Measurements from ENCODE around the gene CEACAM19. TPM values are rescaled to one million over a fixed set of nuclear protein-coding genes. Genes with fewer than 3 reads are reported as not detected.

The CEACAM19 gene
- total and polyA plus RNA-seq, 11 donors: 1.9 to 12.8 (median 5.1) TPM

GRCh38 chr19:44634785-44635184 lies 36.5 kb upstream of the CEACAM19 start:
- WGBS, 4 donors: 95 to 99% (median 96%) methylated on average over 2 of the region's 2 CpGs
- TF ChIP-seq POLR2A (IDR thresholded peaks at IDR 0.05): no peak
- no peak for TF ChIP-seq CTCF (IDR thresholded peaks at IDR 0.05)

GRCh38 chr19:44635581-44636438 lies 35.5 kb upstream of the CEACAM19 start:
- WGBS, 4 donors: 78 to 90% (median 88%) methylated on average over 3 of the region's 3 CpGs

More at GRCh38 chr19:44634785-44635184, 36.5 kb upstream of the CEACAM19 start:
- H3K27ac ChIP-seq: peak overlapping the region in 5 of 12 donors; percentile 30 to 54 (median 46)
- no peaks in the 10 kb centered on the region for H3K27me3 ChIP-seq
- intact Hi-C loops (cut with DNase I): no loop called here
- H3K4me3 ChIP-seq: no peak overlapping the region
- H3K36me3 ChIP-seq: no peaks in the 10 kb centered on the region
- peaks cover 0 to 33% (median 10%) of the 10 kb centered on the region in 12 donors for H3K4me1 ChIP-seq
- H3K9me3 ChIP-seq: no peaks in the 10 kb centered on the region
- no peak for DNase-seq
- ATAC-seq: no peak

GRCh38 chr19:44636439-44637389 lies 34.6 kb upstream of the CEACAM19 start:
- Histone ChIP-seq H3K27me3 (no peaks in the 10 kb centered on the region), H3K9me3 (no peaks in the 10 kb centered on the region), H3K27ac (no peak overlapping the region), H3K4me3 (no peak overlapping the region), H3K4me1 (peaks cover 0 to 33% (median 11%) of the 10 kb centered on the region in 12 donors), H3K36me3 (no peaks in the 10 kb centered on the region)
- WGBS, 4 donors: 79 to 90% (median 87%) methylated on average over 11 of the region's 11 CpGs
- ATAC-seq: no peak
- intact Hi-C loops (cut with DNase I): no loop called here
- no peak for TF ChIP-seq CTCF (IDR thresholded peaks at IDR 0.05)
- no peak for TF ChIP-seq POLR2A (IDR thresholded peaks at IDR 0.05)
- DNase-seq: no peak

More at GRCh38 chr19:44635581-44636438, 35.5 kb upstream of the CEACAM19 start:
- ATAC-seq (peak in 2 of 4 donors; percentile 26 to 77), DNase-seq (no peak)
- Histone ChIP-seq H3K27ac (peak overlapping the region in 1 of 12 donors; percentile 60), H3K4me1 (peaks cover 0 to 33% (median 11%) of the 10 kb centered on the region in 12 donors), H3K36me3 (no peaks in the 10 kb centered on the region), H3K9me3 (no peaks in the 10 kb centered on the region), H3K27me3 (no peaks in the 10 kb centered on the region), H3K4me3 (no peak overlapping the region)
- intact Hi-C loops (cut with DNase I): no loop called here
- TF ChIP-seq POLR2A (IDR thresholded peaks at IDR 0.05): no peak

GRCh38 chr19:44637390-44637764 lies 33.9 kb upstream of the CEACAM19 start:
- Histone ChIP-seq H3K27me3 (no peaks in the 10 kb centered on the region), H3K4me1 (peaks cover 0 to 33% (median 11%) of the 10 kb centered on the region in 12 donors), H3K4me3 (no peak overlapping the region), H3K9me3 (no peaks in the 10 kb centered on the region), H3K27ac (no peak overlapping the region), H3K36me3 (no peaks in the 10 kb centered on the region)
- WGBS, 4 donors: 92 to 97% (median 94%) methylated on average over 5 of the region's 5 CpGs
- no peak for ATAC-seq
- TF ChIP-seq POLR2A (IDR thresholded peaks at IDR 0.05): no peak
- TF ChIP-seq CTCF (IDR thresholded peaks at IDR 0.05): no peak
- DNase-seq: no peak
- intact Hi-C loops (cut with DNase I): no loop called here

All from heart left ventricle (tissue), 16 donors.